HG02623 (cell line): Measurements from ENCODE around the gene GPR132.

Experiments
- ATAC-seq: cut with Tn5 transposase; IDR thresholded peaks from one replicate; pipeline ENCODE4 v1.9.1; 2021; ENCODE audit warnings: moderate library complexity; ENCODE audit not compliant: unreplicated experiment

Gene GPR132

DNA sequence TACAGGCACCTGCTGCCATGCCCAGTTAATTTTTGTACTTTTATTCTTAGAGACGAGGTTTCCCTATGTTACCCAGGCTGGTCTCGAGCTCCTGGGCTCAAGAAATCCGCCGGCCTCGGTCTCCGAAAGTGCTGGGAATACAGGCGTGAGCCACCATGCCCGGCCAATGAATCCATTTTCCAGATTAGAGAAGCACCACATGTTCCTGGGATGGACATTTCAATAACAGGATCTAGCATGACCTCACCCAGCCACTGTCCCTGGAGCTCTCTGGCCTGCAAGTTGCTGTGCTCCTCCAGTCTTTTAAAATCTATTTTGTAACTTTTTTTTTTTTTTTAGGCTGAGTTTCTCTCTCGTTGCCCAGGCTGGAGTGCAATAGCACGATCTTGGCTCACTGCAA lies 2.2 kb downstream of the GPR132 start:
- ATAC-seq, result no peak

DNA sequence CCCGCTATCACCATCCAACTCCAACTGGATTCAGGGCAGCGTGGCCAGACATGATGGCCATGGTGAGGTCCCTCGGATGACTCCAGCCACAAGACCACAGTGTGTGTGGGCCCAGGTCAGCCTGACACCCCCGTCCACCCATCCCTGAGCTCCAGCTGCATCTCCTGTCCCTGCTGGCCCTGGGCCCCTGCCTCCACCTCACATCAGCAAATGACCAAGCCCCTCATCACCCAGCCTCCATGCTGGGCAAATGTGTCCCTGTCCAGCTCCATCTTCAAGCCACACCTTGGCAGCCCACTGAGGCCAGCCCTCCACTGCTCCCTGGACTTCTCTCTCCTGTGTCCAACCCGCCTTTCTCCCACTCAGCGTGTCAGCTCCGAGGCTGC lies 3.2 kb downstream of the GPR132 start:
- no peak for ATAC-seq

DNA sequence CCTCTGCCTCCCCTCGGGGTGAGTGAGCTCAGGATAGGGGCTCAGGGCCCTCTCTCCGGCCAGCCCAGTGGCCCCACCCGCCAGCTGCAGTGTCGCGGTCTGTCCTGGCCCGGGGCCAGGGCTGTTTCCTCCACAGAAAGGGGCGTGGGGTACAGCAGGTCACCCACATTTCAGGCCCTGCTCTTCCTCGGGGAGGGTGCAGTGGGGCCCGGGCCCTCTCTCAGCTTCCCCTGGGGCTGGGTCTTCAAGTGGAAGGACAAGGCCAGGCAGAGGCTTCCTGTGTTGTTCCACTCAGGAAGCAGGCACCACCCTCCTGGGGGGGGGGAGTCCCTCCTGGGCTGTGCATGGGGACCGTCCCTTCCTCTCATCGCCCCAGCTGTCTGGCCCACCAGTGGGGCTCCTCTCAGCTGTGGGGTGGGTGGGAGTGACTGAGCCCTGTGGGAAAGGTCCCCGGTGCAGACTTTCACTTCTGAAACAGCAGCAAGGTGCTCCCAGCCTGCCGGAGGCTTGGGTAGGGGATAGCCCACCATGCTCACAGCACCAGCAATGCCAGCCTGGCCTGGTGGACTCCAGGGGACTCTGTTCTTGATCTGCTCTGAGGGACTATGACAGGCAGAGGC lies 3.7 kb downstream of the GPR132 start:
- no peak for ATAC-seq

DNA sequence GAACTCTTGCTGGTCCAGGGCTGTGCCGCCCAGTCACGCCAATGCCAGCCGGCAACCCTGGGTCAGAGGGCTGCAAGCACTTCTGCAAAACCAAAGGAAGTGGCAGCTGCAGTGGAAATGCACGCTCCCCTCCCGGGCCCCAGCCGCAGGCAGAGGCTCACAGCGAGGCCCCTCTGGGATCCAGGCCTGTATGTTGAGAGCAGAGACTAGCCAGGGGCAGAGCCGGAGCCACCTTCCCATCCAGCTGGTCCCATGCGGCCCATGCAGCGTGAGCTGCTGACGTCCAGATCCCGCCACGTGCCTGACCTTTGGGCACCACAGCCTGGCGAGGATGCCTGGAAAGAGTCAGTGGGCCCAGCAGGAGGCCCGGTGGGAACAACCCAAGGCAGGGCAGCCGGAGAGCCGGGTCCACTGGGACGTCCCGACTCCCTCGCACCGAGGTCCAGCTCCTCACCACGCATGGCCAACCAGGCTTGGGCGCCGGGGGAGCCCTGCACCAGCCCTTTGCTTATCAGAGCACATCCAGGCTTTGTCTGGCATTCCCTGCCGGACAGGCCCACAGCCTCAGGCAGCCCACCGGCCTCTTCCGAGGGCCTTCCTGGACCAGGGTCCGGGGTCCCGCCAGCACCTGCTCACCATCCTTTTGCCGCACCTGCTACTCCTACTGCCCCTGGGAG lies 4.3 kb downstream of the GPR132 start:
- ATAC-seq, result no peak

DNA sequence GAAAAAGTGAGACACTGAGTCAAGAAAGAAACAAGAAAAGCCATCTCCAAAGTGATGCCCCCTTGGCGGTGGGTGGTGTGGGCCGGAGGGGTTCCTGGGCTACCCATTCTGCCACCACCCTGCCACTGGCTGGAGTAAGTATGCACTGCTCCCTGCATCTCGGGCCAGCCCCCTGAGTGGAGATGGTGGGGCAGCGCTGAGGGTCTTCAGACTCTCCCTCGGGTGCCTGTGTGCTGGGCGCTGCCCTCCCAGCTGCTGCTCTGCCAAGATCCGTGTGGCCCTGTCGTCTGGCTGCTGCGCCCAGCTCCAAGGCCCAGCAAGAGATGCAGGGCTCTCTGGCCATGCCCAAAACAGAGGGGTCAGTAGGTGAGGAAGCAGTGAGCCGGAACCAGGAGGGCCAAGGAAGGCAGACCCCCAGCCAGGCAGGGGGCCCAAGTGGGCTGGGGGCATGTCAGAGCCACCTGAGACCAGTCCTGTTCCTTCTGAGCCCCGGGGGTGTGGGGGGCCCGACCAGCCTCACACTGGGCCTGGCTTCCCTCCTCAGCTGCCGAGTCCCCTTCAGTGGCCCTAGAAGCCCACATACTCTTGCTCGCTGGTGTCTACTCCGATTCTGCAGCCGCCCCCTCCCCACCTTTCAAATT lies 5.2 kb downstream of the GPR132 start:
- ATAC-seq, result no peak

DNA sequence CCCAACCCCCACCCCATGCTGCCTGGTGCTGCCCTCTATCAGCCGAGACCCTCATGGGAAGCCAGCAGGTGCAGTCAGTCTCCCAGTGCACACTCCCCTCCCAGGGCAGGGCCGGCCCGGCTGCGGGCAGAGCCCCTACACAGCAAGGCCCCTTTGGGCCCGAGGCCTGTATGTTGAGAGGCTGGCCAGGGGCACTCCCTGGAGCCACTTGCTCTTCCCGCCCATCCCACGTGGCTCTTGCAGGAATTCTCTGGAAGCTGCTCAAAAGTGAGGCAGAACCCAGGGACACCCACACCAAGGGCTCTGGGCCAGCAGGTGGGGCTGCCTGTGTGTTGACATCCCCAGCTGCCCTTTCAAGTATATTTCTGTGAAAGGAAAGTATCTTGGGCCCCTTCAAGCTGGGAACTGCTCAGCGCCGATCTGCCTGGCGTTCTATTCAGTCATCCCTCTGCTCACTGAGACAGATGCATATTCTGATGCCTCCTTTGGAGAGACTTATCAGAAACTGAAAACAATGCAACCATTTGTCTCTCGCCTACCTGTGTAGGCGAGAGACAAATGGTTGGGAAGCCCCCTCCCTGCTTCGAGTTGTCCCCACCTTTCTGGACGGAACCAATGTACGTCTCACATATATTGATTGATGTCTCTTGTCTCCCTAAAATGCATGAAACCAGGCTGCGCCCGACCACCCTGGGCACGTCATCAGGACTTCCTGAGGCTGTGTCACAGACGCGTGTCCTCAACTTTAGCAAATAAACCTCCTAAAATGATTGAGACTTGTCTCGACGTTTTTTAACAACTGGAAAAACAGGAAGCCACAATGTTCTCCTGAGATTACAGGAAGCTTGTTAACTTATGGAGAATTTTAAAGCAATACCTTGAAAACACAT lies 6.0 kb downstream of the GPR132 start:
- no peak for ATAC-seq

DNA sequence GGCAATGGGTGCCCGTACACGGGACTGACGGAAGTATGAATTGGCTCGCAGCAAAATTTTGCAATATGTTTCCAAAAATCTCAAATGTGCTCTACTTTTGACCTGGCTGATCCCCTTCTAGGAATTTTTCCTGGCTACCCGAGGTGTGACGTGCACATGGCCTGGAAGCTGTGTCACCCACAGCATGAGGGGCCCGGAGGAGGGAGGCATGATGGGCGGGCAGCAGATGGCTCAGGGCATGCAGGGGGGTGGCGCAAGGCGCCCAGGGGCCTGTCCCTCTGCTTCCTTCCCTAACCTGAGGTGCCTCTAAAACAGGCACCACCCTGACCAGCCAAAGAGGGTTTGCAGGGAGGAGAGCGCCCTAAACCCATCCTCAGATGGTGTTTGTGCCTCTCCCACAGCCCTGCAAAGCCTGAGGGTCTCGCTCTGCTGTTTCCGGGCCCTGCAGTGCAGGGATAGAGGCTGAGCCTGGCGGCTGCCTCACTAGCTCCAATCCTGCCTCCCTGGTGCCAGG lies 6.7 kb downstream of the GPR132 start:
- no peak for ATAC-seq

DNA sequence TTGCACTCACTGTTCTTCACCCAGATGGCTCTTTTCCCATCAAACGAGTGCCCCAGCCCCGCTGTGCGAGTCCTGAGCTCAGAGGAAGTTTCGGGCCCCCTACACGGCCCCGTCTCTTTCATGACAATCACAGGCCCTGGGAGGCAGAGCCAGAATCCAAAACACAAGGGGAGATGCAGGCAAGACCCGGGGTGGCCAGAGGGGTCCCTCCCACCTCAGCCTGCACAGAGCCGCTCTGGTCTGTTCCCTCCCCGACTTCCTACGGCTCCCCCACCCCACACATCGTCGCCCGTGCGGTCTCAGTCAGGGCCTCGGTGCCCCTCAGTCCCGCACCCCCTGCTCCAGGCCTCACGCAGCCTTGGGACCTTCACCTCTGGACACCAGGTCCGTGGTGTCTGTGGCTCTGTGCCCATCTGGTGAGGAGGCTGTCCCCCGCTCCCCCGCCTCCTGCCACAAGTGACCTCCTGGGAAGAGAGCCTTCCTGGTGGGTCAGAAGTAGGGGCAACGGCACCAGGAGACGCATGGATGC lies 8.9 kb downstream of the GPR132 start:
- ATAC-seq, result no peak

DNA sequence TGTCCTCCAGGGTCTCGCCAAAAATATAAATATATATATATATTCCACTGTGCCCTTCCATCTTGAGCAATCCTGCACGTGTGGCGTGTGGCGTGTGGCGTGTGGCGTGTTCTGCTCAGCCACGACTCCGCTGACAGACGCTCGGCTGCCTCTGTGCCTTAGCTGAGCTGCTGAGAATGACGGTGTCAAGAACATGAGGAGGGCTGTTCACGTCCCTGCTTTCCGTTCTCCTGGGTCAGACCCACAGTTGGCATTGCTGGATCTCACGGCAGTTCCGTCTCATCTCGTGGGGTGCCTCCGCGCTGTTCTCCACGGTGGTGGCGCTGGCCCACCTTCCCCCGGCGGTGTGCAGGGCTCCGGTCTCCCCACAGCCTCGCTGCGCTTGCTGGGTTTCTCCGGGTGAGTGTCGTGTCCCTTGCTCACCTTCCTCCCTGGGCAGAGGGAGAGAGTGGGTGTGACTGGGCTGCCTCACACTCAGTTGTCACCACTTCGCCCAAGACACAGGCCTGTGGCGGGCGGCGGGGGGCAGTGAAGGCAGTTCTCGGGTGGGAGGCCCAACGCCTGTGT lies 9.4 kb downstream of the GPR132 start:
- no peak for ATAC-seq

DNA sequence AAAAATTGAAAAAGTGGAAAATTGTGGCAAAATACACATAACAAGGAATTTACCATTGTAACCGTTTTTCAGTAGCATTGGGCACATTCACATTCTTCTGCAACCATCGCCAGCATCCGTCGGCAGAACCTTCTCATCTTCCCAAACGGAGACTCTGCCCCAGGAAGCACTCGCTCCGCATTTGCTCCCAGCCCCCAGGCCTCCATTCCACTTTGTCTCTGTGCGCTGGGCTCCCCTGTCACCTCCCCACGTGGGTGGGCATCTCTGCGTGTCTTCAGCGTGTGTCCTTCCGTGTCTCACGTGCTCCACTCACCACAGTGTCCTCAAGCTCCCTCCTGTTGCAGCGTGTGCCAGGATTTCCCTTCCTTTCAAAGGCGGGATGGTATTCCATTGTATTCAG lies 9.9 kb downstream of the GPR132 start:
- no peak for ATAC-seq

DNA sequence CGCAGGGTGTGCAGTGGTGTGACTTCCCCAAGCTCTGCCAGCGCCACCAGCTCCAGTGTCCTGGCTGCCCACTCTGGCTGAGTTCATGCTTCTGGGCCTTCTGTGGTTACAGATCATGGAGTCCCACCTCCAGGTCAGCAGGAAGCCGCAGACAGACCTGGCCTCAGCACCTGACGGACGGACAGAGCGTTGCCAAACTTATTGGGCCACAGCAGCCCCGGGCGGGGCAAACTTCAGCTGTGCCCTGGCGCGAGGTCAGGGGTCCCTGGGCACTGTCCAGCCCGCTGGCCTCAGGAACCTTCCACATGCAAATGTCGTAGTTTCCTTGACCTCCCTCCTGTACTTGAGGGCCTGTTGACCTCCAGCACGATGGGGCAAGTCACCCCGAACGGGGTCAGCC lies 11.2 kb downstream of the GPR132 start:
- no peak for ATAC-seq

DNA sequence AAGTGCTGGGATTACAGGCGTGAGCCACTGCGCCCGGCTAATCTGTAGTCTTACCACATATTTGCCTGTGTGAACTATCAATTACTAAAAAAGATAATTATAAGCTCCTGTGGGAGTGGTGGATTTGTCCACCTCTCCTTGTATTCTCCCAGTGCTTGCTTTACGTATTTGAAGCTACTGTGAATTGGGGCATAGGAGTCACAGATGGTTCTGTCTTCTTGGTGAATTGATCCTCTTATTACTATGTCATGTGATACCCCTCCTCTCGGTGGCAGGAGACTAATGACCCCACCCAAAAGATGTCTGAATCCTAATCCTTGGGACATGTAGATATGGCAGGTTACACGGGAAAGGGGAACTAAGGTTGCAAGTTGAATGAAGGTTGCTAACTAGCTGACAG lies 11.8 kb downstream of the GPR132 start:
- no peak for ATAC-seq

DNA sequence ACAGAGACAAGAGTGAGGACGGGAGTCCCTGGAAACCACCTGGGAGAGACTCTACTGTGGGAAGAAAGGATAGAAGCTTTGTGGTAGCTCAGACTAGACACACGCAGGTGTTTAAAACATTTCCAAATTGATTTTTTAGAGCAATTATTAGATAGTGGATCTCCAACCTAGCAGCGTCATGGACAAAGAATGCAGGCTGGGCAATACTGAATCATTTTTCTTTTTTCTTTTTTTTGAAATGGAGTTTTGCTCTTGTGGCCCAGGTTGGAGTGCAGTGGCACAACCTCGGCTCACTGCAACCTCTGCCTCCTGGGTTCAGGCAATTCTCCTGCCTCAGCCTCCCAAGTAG lies 13.1 kb downstream of the GPR132 start:
- no peak for ATAC-seq

DNA sequence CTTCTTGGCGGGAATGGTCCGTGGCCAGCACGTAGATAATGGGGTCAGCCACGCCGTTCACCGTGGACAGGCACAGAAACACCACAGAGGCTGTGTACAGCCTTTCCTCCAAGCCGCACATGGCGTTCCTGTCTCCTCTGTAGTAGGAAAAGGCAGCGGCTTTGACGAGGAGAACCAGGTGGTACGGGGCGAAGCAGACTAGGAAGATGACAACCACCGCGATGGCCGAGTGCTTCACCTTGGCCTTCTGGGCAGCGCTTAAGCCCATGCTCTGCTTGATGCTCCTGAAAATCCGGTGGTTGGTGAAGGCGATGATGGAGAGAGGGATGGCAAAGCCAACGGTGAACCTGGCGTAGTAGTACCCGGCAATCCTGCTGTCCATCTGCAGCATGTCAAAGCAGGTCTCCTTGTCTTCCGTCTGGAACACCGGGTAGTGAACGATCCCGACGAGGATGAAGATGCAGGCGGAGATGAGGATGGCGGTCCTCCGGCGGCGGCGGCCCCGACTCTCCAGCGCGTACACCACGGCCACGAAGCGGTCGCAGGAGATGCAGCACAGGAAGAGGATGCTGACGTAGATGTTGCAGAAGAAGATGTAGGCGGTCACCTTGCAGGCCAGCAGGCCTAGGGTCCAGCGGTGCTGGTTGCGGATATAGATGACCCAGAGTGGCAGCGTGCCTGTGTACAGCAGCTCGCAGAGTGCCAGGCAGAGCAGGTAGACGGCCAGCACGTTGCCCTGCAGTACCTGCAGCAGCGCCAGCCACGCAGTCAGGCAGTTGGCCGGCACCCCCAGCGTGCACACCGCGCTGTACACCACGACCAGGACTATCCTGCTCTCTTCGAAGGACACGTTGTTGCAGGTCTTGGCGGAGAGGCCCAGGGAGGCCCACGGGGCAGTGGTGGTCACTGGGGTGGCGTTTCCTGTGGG lies 13.8 kb downstream of the GPR132 start:
- ATAC-seq, result no peak

DNA sequence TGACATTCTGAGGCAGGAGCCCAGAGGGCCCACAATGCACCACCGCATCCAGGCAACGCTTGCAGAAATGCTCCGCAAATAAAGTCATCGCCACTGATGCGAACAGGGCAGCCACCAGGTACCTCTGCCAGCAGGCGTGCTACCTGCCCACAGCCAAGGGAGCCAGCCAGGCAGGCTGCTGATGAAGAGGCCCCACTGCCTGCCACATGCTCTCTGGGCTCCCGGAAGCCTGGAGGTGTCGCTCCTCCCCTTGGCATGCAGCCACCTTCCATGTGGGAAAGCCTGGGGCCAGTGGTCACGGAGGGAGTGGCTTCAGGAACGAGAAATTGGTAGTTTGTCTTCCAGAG lies 14.7 kb downstream of the GPR132 start:
- ATAC-seq, result no peak

DNA sequence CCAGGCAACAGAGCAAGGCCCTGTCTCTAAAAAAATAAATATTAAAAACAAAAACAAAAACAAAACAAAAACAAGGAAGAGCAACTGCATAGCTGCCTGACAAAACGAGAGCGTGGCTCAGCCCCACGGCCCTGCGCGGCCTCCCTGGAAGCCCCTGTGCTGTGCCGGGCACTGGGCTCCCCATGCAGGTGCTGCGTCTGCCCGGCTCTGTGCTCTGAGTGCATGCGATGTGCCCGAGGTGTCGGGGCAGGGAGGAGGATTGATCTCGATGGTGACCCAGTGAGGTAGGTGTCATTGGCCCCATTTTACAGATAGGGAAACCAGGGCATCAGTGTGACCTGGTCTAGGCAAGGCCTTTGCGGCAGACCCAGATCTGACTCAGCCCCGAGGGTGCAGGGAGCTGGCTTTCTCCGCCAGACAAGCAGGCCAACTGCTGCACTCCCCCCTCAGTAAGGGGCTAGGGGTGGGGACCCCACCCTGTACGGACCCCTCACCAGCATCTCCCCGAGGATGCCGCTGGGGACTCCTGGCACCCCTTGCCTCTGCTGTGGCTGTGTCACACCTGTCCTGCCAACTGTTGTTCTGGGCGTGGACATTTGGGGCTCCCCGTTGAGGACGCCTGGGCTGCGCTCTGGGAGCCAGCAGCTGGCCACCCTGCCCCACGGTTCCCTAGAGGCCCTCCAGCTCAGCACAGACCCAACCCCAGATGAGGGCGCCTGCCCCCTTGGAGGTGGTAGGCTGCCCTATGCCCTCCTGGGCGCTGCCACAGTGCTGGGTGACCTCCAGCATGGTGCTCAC lies 15.3 kb downstream of the GPR132 start:
- ATAC-seq, result no peak

DNA sequence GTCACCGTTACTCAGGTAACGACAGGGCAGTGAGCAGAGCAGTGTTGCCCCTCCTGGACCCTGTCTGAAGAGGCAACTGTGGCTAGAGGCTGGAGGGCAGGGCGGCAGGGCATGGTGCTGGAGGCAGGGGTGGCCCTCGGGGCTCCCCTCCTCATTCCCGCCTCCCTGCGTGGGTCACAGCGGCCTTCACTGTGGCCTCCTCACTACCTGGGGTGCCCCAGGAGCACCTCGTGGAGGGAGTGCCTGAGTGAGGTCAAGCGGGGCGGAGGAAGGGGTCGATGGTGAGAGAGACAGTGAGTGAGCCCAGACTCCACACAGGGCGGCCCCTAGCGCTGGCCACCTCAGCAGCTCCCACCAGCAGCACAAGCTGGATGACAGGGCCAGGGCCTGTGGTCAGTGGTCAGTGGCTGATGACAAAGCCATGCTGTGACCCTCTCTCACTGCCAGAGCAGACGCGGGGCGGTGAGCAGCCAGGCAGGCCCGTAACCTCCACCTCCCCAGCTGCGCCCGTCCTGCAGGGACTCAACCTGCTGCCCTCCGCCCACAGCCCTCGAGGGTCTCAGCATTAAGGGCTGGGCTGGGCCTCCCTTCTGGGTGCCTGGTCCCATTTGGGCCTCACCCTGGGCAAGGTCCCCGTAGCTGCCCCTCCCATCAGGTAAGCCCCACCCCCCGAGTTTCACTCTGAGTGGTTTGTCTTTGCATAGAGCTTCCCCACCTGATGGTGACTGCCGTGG lies 17.8 kb downstream of the GPR132 start:
- ATAC-seq, result no peak

DNA sequence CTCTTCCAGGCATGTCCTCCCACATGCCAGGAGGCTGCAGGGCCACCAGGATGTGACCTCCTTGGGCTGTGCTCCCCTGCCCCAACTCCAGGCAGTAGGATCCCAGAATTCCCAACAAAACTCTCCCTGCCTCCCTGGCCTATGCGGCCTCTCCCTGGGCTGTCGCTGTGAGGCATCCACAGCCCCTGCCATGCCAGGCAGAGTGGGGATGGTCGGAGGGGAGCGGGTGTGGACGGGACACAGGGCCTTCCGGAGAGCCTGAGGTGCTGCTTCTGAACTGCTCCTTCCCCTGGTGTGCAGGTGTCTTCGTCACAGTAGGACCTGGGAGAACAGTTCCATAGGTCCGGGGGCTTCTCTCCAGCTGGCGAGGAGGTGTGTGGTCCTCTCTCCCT lies 18.3 kb downstream of the GPR132 start:
- ATAC-seq, result no peak
